IMR-90 (cell line): ENCODE measurements around the gene TAC4. TPM values are rescaled to one million over a fixed set of nuclear protein-coding genes. Genes with fewer than 3 reads are reported as not detected.

ENCODE experiments used
- ATAC-seq: fragments of 200-7000 bp; cut with Tn5 transposase; 2 replicates; pipeline ENCODE4 v1.9.1; 2020; ENCODE audit warnings: low read depth, mild to moderate bottlenecking, moderate library complexity
- BruUV-seq: library from RNA; stranded (reverse); fragments of 400-500 nt; replicated peaks from 2 replicates; lab custom pipeline; 2021; lab: Mats Ljungman, UMichigan
- CTCF ChIA-PET: fragments of 300-600 bp; formaldehyde crosslinking; extraction: SDS; loops from one replicate; lab custom pipeline; 2021; ENCODE audit warnings: antibody characterized with exemption; lab: Yijun Ruan, JAX
- POLR2A ChIA-PET: fragments of 300-600 bp; sonication (Branson Sonifier 250); formaldehyde crosslinking; loops from one replicate; lab custom pipeline; 2022; ENCODE audit warnings: antibody characterized with exemption; ENCODE audit not compliant: unreplicated experiment; lab: Charles Lee
- DNase-seq: peaks from one replicate; pipeline ENCODE4 v3.0.0; 2013
- H2AFZ ChIP-seq: replicated peaks from 2 replicates; pipeline ENCODE3; 2013; ENCODE audit warnings: low read length, mild to moderate bottlenecking; ENCODE audit not compliant: poor library complexity
- H2AK5ac ChIP-seq: 2 replicates; pipeline ENCODE4 v1.6.1; 2013; ENCODE audit warnings: low read depth, low read length, inconsistent platforms
- H2AK9ac ChIP-seq: replicated peaks from 2 replicates; pipeline ENCODE3; 2013; ENCODE audit warnings: mild to moderate bottlenecking, low read depth, low read length, moderate library complexity; ENCODE audit not compliant: poor library complexity
- H2BK120ac ChIP-seq: 2 replicates; pipeline ENCODE4 v1.6.1; 2013; ENCODE audit warnings: low read depth, low read length, inconsistent platforms
- H2BK15ac ChIP-seq: 3 replicates; pipeline ENCODE4 v1.6.1; 2013; ENCODE audit warnings: low read depth, low read length, inconsistent platforms
- H2BK20ac ChIP-seq: 2 replicates; pipeline ENCODE4 v1.6.1; 2013; ENCODE audit warnings: low read depth, mild to moderate bottlenecking, inconsistent platforms, low read length, moderate library complexity
- H2BK5ac ChIP-seq: 2 replicates; pipeline ENCODE4 v1.6.1; 2013; ENCODE audit warnings: mild to moderate bottlenecking, low read depth, low read length, inconsistent platforms; ENCODE audit not compliant: poor library complexity, severe bottlenecking
- H3K14ac ChIP-seq: replicated peaks from 2 replicates; pipeline ENCODE4 v1.6.1; 2013; ENCODE audit warnings: low read depth, low read length, inconsistent platforms
- H3K18ac ChIP-seq: 2 replicates; pipeline ENCODE4 v1.6.1; 2013; ENCODE audit warnings: low read depth, low read length, control low read depth
- H3K23ac ChIP-seq: 2 replicates; pipeline ENCODE4 v1.6.1; 2013; ENCODE audit warnings: low read depth, low read length, inconsistent platforms
- H3K27ac ChIP-seq: 2 replicates; pipeline ENCODE4 v1.5.1; 2013; ENCODE audit warnings: mild to moderate bottlenecking, control low read depth, low read length; ENCODE audit not compliant: insufficient read depth
- H3K27me3 ChIP-seq: 2 replicates; pipeline ENCODE4 v1.6.1; 2013; ENCODE audit warnings: low read length; ENCODE audit not compliant: control insufficient read depth, insufficient read depth
- H3K36me3 ChIP-seq: 2 replicates; pipeline ENCODE4 v1.6.1; 2013; ENCODE audit warnings: low read length, mixed read lengths; ENCODE audit not compliant: control insufficient read depth, insufficient read depth
- H3K4ac ChIP-seq: 2 replicates; pipeline ENCODE4 v1.6.1; 2013; ENCODE audit warnings: low read depth, low read length, inconsistent platforms
- H3K4me1 ChIP-seq: 2 replicates; pipeline ENCODE4 v1.6.1; 2013; ENCODE audit warnings: low read length, mixed read lengths; ENCODE audit not compliant: control insufficient read depth, insufficient read depth
- H3K4me2 ChIP-seq: 2 replicates; pipeline ENCODE4 v1.6.1; 2013; ENCODE audit warnings: low read depth, mild to moderate bottlenecking, control low read depth, low read length, moderate library complexity
- H3K4me3 ChIP-seq: 2 replicates; pipeline ENCODE4 v1.5.1; 2013; ENCODE audit warnings: low read depth, mild to moderate bottlenecking, control low read depth, low read length, moderate library complexity; ENCODE audit not compliant: insufficient read depth
- H3K56ac ChIP-seq: 2 replicates; pipeline ENCODE4 v1.6.1; 2013; ENCODE audit warnings: low read length, inconsistent platforms; ENCODE audit not compliant: insufficient read depth; ENCODE audit errors: extremely low read depth
- H3K79me1 ChIP-seq, 2 experiments: 2 replicates each; pipeline ENCODE4 v1.6.1; 2013; ENCODE audit warnings: low read length in 2 of 2, inconsistent platforms in 1 of 2, low read depth in 1 of 2
- H3K9ac ChIP-seq: 2 replicates; pipeline ENCODE4 v1.6.1; 2013; ENCODE audit warnings: low read depth, low read length, control low read depth
- H3K9me1 ChIP-seq: 2 replicates; pipeline ENCODE4 v1.6.1; 2013; ENCODE audit warnings: low read length, inconsistent platforms; ENCODE audit not compliant: insufficient read depth
- H3K9me3 ChIP-seq: 2 replicates; pipeline ENCODE4 v1.6.1; 2013; ENCODE audit warnings: low read length; ENCODE audit not compliant: control insufficient read depth, insufficient read depth
- H4K20me1 ChIP-seq: 2 replicates; pipeline ENCODE4 v1.6.1; 2013; ENCODE audit warnings: low read length, inconsistent platforms; ENCODE audit not compliant: insufficient read depth
- H4K5ac ChIP-seq: 2 replicates; pipeline ENCODE4 v1.6.1; 2013; ENCODE audit warnings: mild to moderate bottlenecking, low read depth, low read length, control low read depth
- H4K8ac ChIP-seq, 2 experiments: 2 replicates each; pipeline ENCODE4 v1.6.1; 2013; ENCODE audit warnings: low read depth in 2 of 2, low read length in 2 of 2, control low read depth in 1 of 2, inconsistent platforms in 1 of 2
- H4K91ac ChIP-seq: 2 replicates; pipeline ENCODE4 v1.6.1; 2013; ENCODE audit warnings: low read depth, low read length, inconsistent platforms; ENCODE audit not compliant: insufficient read depth
- CEBPB ChIP-seq: IDR thresholded peaks from 2 replicates; pipeline ENCODE4 v1.6.1; 2012; ENCODE audit warnings: low read depth, low read length, improper control_type of control experiment
- MAFK ChIP-seq: IDR thresholded peaks from 2 replicates; pipeline ENCODE4 v1.6.1; 2012; ENCODE audit warnings: low read depth, low read length, improper control_type of control experiment
- MAZ ChIP-seq: IDR thresholded peaks from 2 replicates; pipeline ENCODE4 v1.6.1; 2012; ENCODE audit warnings: low read depth, mild to moderate bottlenecking, low read length, improper control_type of control experiment, moderate library complexity, borderline replicate concordance
- MXI1 ChIP-seq: IDR thresholded peaks from 2 replicates; pipeline ENCODE4 v1.6.1; 2012; ENCODE audit warnings: low read depth, mild to moderate bottlenecking, low read length, moderate library complexity, borderline replicate concordance
- NFE2L2 ChIP-seq: fragments of 150-350 bp; IDR thresholded peaks from 2 replicates; pipeline ENCODE4 v1.6.1; 2016; ENCODE audit warnings: low read depth, mild to moderate bottlenecking, low read length
- WGBS, 2 experiments: methylation state at CpG; one replicate each; pipeline versions ENCODE4 v1.1.5 to v1.1.7; 2013; ENCODE audit warnings: missing lambda C conversion rate in 2 of 2; ENCODE audit not compliant: insufficient read length in 1 of 2; ENCODE audit errors: extremely low coverage in 2 of 2; 5-methylcytosine and 5-hydroxymethylcytosine counted together
- dilution Hi-C: fragments of 300-500 bp; cut with HindIII; formaldehyde crosslinking; loops from one replicate; pipeline ENCODE4 v1.14.3; 2018; ENCODE audit warnings: low sequenced_read_pairs; ENCODE audit not compliant: unreplicated experiment
- in situ Hi-C: fragments of 300-500 bp; cut with MboI; formaldehyde crosslinking; loops from 3 replicates; pipeline ENCODE4 v1.14.3; 2019; ENCODE audit warnings: low sequenced_read_pairs, inconsistent platforms, mixed read lengths
- intact Hi-C: fragments of 100-400 bp; cut with micrococcal nuclease; formaldehyde crosslinking; loops from 2 replicates; pipeline ENCODE4 v1.10.0; 2022
- polyA plus RNA-seq, 3 experiments: library from polyadenylated mRNA; depleted of rRNA; stranded (reverse); fragments of >200 nt; gene quantifications; 2 replicates each; pipeline ENCODE4 v1.2.3, GENCODE V29; 2012; ENCODE audit warnings: low replicate concordance in 1 of 3
- total RNA-seq: library from RNA; depleted of rRNA; stranded (reverse); fragments of >200 nt; gene quantifications from 2 replicates; pipeline ENCODE4 v1.2.3, GENCODE V29; 2012
- TF ChIP-seq, protein P1 (sequence below): conservative IDR thresholded peaks from 2 replicates; pipeline ENCODE4 v1.5.1; 2012; ENCODE audit warnings: mild to moderate bottlenecking, low read depth, low read length, improper control_type of control experiment

Gene TAC4
- total and polyA plus RNA-seq, 2 of the 4 experiments (the other 2 are of a cell fraction) = not detected

DNA sequence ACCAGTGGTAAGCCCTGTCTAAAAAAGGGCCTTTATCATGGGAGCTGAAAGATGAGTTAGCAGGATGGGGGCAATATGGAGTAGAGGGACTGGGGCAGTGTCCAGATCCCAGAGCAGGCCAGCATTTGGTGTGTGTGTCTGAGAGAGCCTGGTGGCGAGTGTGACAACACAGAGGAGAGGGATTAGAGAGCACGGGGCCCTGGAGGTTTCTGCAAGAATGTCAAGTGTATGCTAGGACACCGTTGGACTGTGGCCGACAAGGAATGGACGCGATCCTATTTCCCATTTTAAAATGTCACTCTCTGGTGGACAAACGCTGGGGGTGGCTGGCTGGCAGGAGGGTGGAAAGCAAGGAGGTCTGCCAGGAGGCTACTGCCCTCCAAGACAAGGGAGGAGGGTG, 12.4 kb downstream of the TAC4 start:
- Histone ChIP-seq H3K18ac (no peak overlapping the region), H2BK5ac (no peak overlapping the region), H2AK9ac (peak overlapping the region; percentile 9), H3K9ac (no peak overlapping the region), H2AFZ (no peak overlapping the region), H4K91ac (peak overlapping the region; percentile 46; the same call in 1 of the 2 replicates), H4K8ac (peak overlapping the region in 1 of 2 experiments; percentile 20; a peak in 2 of 4 replicates), H3K36me3 (peaks cover 10% of the 10 kb centered on the region), H2BK20ac (peak overlapping the region; percentile 50; the same call in 1 of the 2 replicates), H3K4me1 (peaks cover 12% of the 10 kb centered on the region), H3K27me3 (no peaks in the 10 kb centered on the region), H3K14ac (peak overlapping the region; percentile 52), H3K79me1 (peaks cover 0 to 25% of the 10 kb centered on the region in 2 experiments; a peak in 1 of 4 replicates), H4K5ac (no peak overlapping the region), H3K4ac (peak overlapping the region; percentile 59; the same call in 1 of the 2 replicates), H3K23ac (peak overlapping the region; percentile 30; the same call in 1 of the 2 replicates), H3K27ac (no peak overlapping the region), H2BK120ac (peak overlapping the region; percentile 41), H2AK5ac (peak overlapping the region; percentile 64), H3K4me3 (no peak overlapping the region), H3K9me1 (peaks cover 22% of the 10 kb centered on the region), H3K9me3 (no peaks in the 10 kb centered on the region), H2BK15ac (peak overlapping the region; percentile 35; the same call in 1 of the 3 replicates), H3K56ac (no peak overlapping the region), H4K20me1 (no peaks in the 10 kb centered on the region), H3K4me2 (no peak overlapping the region)
- BruUV-seq = no TSS peak
- ChIA-PET POLR2A (no interaction called here), CTCF (no interaction called here)
- in situ Hi-C loops = no loop called here
- DNase-seq = no peak
- TF ChIP-seq, protein P1, sequence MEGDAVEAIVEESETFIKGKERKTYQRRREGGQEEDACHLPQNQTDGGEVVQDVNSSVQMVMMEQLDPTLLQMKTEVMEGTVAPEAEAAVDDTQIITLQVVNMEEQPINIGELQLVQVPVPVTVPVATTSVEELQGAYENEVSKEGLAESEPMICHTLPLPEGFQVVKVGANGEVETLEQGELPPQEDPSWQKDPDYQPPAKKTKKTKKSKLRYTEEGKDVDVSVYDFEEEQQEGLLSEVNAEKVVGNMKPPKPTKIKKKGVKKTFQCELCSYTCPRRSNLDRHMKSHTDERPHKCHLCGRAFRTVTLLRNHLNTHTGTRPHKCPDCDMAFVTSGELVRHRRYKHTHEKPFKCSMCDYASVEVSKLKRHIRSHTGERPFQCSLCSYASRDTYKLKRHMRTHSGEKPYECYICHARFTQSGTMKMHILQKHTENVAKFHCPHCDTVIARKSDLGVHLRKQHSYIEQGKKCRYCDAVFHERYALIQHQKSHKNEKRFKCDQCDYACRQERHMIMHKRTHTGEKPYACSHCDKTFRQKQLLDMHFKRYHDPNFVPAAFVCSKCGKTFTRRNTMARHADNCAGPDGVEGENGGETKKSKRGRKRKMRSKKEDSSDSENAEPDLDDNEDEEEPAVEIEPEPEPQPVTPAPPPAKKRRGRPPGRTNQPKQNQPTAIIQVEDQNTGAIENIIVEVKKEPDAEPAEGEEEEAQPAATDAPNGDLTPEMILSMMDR = no peak
- TF ChIP-seq MAFK = no peak
- TF ChIP-seq NFE2L2 = no peak
- TF ChIP-seq CEBPB = no peak
- TF ChIP-seq MAZ = no peak
- no peak for TF ChIP-seq MXI1
- intact Hi-C loops = no loop called here
- no peak for ATAC-seq
- dilution Hi-C loops = no loop called here
- WGBS, 2 experiments = 86% methylated on average over 1 of the region's 7 CpGs; no CpG with 5 or more reads in 1 of the 2 experiments
